GM12878 (cell line): Measurements from ENCODE around the gene FXYD7. TPM values are rescaled to one million over a fixed set of nuclear protein-coding genes. Genes with fewer than 3 reads are reported as not detected.

Experiments used
- BCL11A ChIP-seq: IDR thresholded peaks from 2 replicates; pipeline ENCODE4 v1.6.1; 2011; ENCODE audit warnings: low read depth, low read length
- CBFB ChIP-seq: IDR thresholded peaks from 2 replicates; pipeline ENCODE4 v1.6.1; 2016; ENCODE audit warnings: antibody characterized with exemption, low read depth
- CTCF ChIP-seq, 3 experiments: IDR thresholded peaks in 2 of 3; conservative IDR thresholded peaks in 1 of 3; 2 replicates each; pipeline ENCODE4 v1.5.1; 2011; ENCODE audit warnings: low read depth in 3 of 3, low read length in 3 of 3, mild to moderate bottlenecking in 3 of 3, control low read depth in 2 of 3, moderate library complexity in 2 of 3, inconsistent platforms in 1 of 3, mixed read lengths in 1 of 3; ENCODE audit not compliant: control insufficient read depth in 2 of 3, insufficient read depth in 1 of 3; ENCODE audit errors: extremely low read depth in 1 of 3
- EGR1 ChIP-seq, 2 experiments: IDR thresholded peaks; 1 replicate in 1 of 2; 2 replicates in 1 of 2; pipeline ENCODE4 v1.6.1; 2011 to 2012; ENCODE audit warnings: low read depth in 2 of 2, low read length in 2 of 2, borderline replicate concordance in 1 of 2, mild to moderate bottlenecking in 1 of 2, moderate library complexity in 1 of 2
- FOS ChIP-seq: IDR thresholded peaks from 3 replicates; pipeline ENCODE4 v1.6.1; 2011; ENCODE audit warnings: borderline replicate concordance; ENCODE audit not compliant: insufficient read length; ENCODE audit errors: extremely low read depth
- HSF1 ChIP-seq: fragments of 150-350 bp; IDR thresholded peaks from 2 replicates; pipeline ENCODE4 v1.6.1; 2014; ENCODE audit warnings: mild to moderate bottlenecking, low read depth, low read length
- JUNB ChIP-seq: IDR thresholded peaks from 2 replicates; pipeline ENCODE4 v1.6.1; 2016; ENCODE audit warnings: antibody characterized with exemption, mild to moderate bottlenecking
- KAT2A ChIP-seq: conservative IDR thresholded peaks from 2 replicates; pipeline ENCODE4 v1.6.1; 2011; ENCODE audit warnings: low read depth, low read length; ENCODE audit not compliant: control insufficient read depth
- MXI1 ChIP-seq: fragments of 150-350 bp; IDR thresholded peaks from 2 replicates; pipeline ENCODE4 v1.6.1; 2011; ENCODE audit warnings: low read depth, mild to moderate bottlenecking, inconsistent platforms, low read length, improper control_type of control experiment
- MYC ChIP-seq: IDR thresholded peaks from 2 replicates; pipeline ENCODE4 v1.6.1; 2011; ENCODE audit warnings: mild to moderate bottlenecking, low read length, moderate library complexity, inconsistent platforms; ENCODE audit not compliant: insufficient read depth, insufficient replicate concordance, insufficient read length, severe bottlenecking
- NKRF ChIP-seq: fragments of 450-650 bp; conservative IDR thresholded peaks from 2 replicates; pipeline ENCODE4 v1.6.1; 2017; ENCODE audit warnings: mild to moderate bottlenecking, moderate library complexity
- RAD21 ChIP-seq: IDR thresholded peaks from 2 replicates; pipeline ENCODE4 v1.6.1; 2011; ENCODE audit warnings: mild to moderate bottlenecking, low read depth, low read length, moderate library complexity; ENCODE audit not compliant: insufficient read depth
- RELB ChIP-seq: fragments of 450-650 bp; IDR thresholded peaks from 2 replicates; pipeline ENCODE4 v1.6.1; 2017; ENCODE audit warnings: low read depth, mild to moderate bottlenecking, moderate library complexity
- RUNX3 ChIP-seq: IDR thresholded peaks from 2 replicates; pipeline ENCODE4 v1.6.1; 2012; ENCODE audit warnings: low read length, inconsistent platforms
- SMAD5 ChIP-seq: IDR thresholded peaks from 2 replicates; pipeline ENCODE4 v1.6.1; 2016; ENCODE audit warnings: antibody characterized with exemption, low read depth
- SUPT20H ChIP-seq: IDR thresholded peaks from 2 replicates; pipeline ENCODE4 v1.6.1; 2011; ENCODE audit warnings: low read depth, mild to moderate bottlenecking, low read length, moderate library complexity, borderline replicate concordance; ENCODE audit not compliant: control insufficient read depth
- ZBTB4 ChIP-seq: fragments of 450-650 bp; formaldehyde crosslinking; IDR thresholded peaks from 2 replicates; pipeline ENCODE4 v1.4.0; 2022; ENCODE audit warnings: mild to moderate bottlenecking, moderate library complexity
- ZNF24 ChIP-seq: fragments of 450-650 bp; IDR thresholded peaks from 2 replicates; pipeline ENCODE4 v1.6.1; 2017; ENCODE audit warnings: antibody characterized with exemption, mild to moderate bottlenecking
- polyA plus RNA-seq, 11 experiments: library from polyadenylated mRNA; depleted of rRNA in 4 of 11; unstranded in 6 of 11; stranded (reverse) in 5 of 11; fragments of >200 nt; fragmentation: Nextera tagmentation in 4 of 11; fragmentation: Illumina TruSeq in 1 of 11; extraction: Ambion mirVana in 4 of 11; extraction: Trizol in 1 of 11; gene quantifications; 1 replicate in 1 of 11; 2 replicates in 10 of 11; pipeline versions ENCODE4 v1.2.1 to v1.2.3, GENCODE V29; 2011 to 2016; ENCODE audit warnings: inconsistent platforms in 2 of 11, missing spikeins in 2 of 11, low read depth in 1 of 11
- total RNA-seq, 4 experiments: library from RNA; depleted of rRNA in 3 of 4; stranded (reverse); fragments of >200 nt in 3 of 4; fragmentation: Illumina TruSeq in 1 of 4; extraction: Trizol in 1 of 4; gene quantifications; 2 replicates each; pipeline versions ENCODE4 v1.2.1 to v1.2.3, GENCODE V29; 2013 to 2021

Gene FXYD7
- total and polyA plus RNA-seq, 10 of the 15 experiments (the other 5 are each of a cell fraction or from before 2014, with no cell fraction given): 0.07 to 0.28 (median 0.12) TPM; not detected in 7

GRCh38 chr19:35154525-35155406 is 11.7 kb downstream of the FXYD7 start, which contains the start of gene FXYD5 (continued):
- TF ChIP-seq NKRF (peak; percentile 52), SUPT20H (no peak), RAD21 (no peak), KAT2A (no peak), SMAD5 (no peak), CTCF (IDR thresholded peaks at IDR 0.05 in 2 of 3, conservative IDR thresholded peaks at IDR 0.05 in 1 of 3; ENCODE audit: control insufficient read depth in 2 of 3, extremely low read depth in 1 of 3, insufficient read depth in 1 of 3, low read depth in 3 of 3, low read length in 3 of 3) (no peak), ZBTB4 (no peak), HSF1 (no peak), JUNB (no peak), MXI1 (0 out of 2 replicates have a peak, but pooled peaks have one; percentile 13), FOS (no peak), EGR1 (IDR thresholded peaks at IDR 0.05; ENCODE audit: borderline replicate concordance in 1 of 2, low read depth in 2 of 2, low read length in 2 of 2) (no peak), CBFB (no peak), ZNF24 (no peak), MYC (no peak), RUNX3 (no peak), RELB (no peak), BCL11A (no peak)
